DND-41 (cell line): ENCODE measurements around the gene IFNAR1.
"Not testable (repeated sequence)": the region's sequence is repeated elsewhere in the genome, so short reads cannot be mapped to it uniquely, and the experiment has no call there.

ENCODE experiments used
- ATAC-seq: fragments of 200-7000 bp; cut with Tn5 transposase; 3 replicates; pipeline ENCODE4 v1.9.1; 2021; ENCODE audit warnings: low read depth; ENCODE audit not compliant: insufficient read depth
- DNase-seq: peaks from one replicate; pipeline ENCODE4 v3.0.0-alpha.2; 2020
- H2AFZ ChIP-seq: 2 replicates; pipeline ENCODE4 v1.6.0; 2012; ENCODE audit warnings: low read depth, low read length
- H3K27ac ChIP-seq: 2 replicates; pipeline ENCODE4 v1.5.1; 2012; ENCODE audit warnings: low read length, inconsistent platforms
- H3K27me3 ChIP-seq: fragments of 200-600 bp; sonication (generic); 2 replicates; pipeline ENCODE4 v1.6.0; 2012; ENCODE audit warnings: low read length, mild to moderate bottlenecking, inconsistent platforms; ENCODE audit not compliant: insufficient read depth, poor library complexity
- H3K36me3 ChIP-seq: 2 replicates; pipeline ENCODE4 v1.5.1; 2012; ENCODE audit warnings: low read length, inconsistent platforms; ENCODE audit not compliant: insufficient read depth
- H3K4me1 ChIP-seq: 2 replicates; pipeline ENCODE4 v1.5.1; 2012; ENCODE audit warnings: mild to moderate bottlenecking, low read length; ENCODE audit not compliant: insufficient read depth
- H3K4me2 ChIP-seq: 2 replicates; pipeline ENCODE4 v1.6.0; 2012; ENCODE audit warnings: mild to moderate bottlenecking, moderate library complexity, low read length, inconsistent platforms; ENCODE audit not compliant: insufficient read depth
- H3K4me3 ChIP-seq, 2 experiments: fragments of 200-600 bp in 1 of 2; shearing (Covaris generic) in 1 of 2; 2 replicates each; pipeline ENCODE4 v1.5.1; 2012 to 2016; ENCODE audit warnings: inconsistent platforms in 2 of 2, low read length in 2 of 2, mild to moderate bottlenecking in 2 of 2, low read depth in 1 of 2, moderate library complexity in 1 of 2
- H3K79me2 ChIP-seq: 2 replicates; pipeline ENCODE4 v1.6.0; 2012; ENCODE audit warnings: low read length, inconsistent platforms; ENCODE audit not compliant: insufficient read depth
- H3K9ac ChIP-seq: 2 replicates; pipeline ENCODE4 v1.6.0; 2012; ENCODE audit warnings: low read depth, mild to moderate bottlenecking, inconsistent platforms, low read length, moderate library complexity
- H3K9me3 ChIP-seq: 2 replicates; pipeline ENCODE4 v1.5.1; 2012; ENCODE audit warnings: low read length, moderate library complexity, mild to moderate bottlenecking, inconsistent platforms; ENCODE audit not compliant: insufficient read depth, severe bottlenecking
- H4K20me1 ChIP-seq: 2 replicates; pipeline ENCODE4 v1.6.0; 2012; ENCODE audit warnings: low read length; ENCODE audit not compliant: insufficient read depth
- CTCF ChIP-seq: IDR thresholded peaks from 2 replicates; pipeline ENCODE4 v1.5.1; 2012; ENCODE audit warnings: borderline replicate concordance, low read length, moderate library complexity, mild to moderate bottlenecking; ENCODE audit not compliant: poor library complexity, severe bottlenecking; ENCODE audit errors: extremely low read depth
- EZH2 ChIP-seq: IDR thresholded peaks from 3 replicates; pipeline ENCODE4 v1.6.1; 2012; ENCODE audit warnings: borderline replicate concordance, low read depth, mild to moderate bottlenecking, moderate library complexity, low read length, inconsistent platforms; ENCODE audit not compliant: severe bottlenecking

Gene IFNAR1

GRCh38 chr21:33378081-33378480, 53.3 kb downstream of the IFNAR1 start:
- TF ChIP-seq CTCF (no peak), EZH2 (no peak)
- H3K27me3 ChIP-seq: no peaks in the 10 kb centered on the region
- no peaks in the 10 kb centered on the region for H3K9me3 ChIP-seq
- peaks cover 21% of the 10 kb centered on the region for H3K4me1 ChIP-seq
- H3K79me2 ChIP-seq: no peaks in the 10 kb centered on the region
- ATAC-seq (no peak), DNase-seq (no peak)
- no peak overlapping the region for H3K9ac ChIP-seq
- H2AFZ ChIP-seq: no peak overlapping the region
- no peak overlapping the region for H3K27ac ChIP-seq
- no peak overlapping the region for H3K4me2 ChIP-seq
- H4K20me1 ChIP-seq: no peaks in the 10 kb centered on the region
- H3K4me3 ChIP-seq: no peak overlapping the region
- no peaks in the 10 kb centered on the region for H3K36me3 ChIP-seq

GRCh38 chr21:33379934-33380333, 55.2 kb downstream of the IFNAR1 start:
- H3K27ac ChIP-seq, H2AFZ ChIP-seq, H3K79me2 ChIP-seq, H3K9ac ChIP-seq, ATAC-seq, H4K20me1 ChIP-seq, H3K4me2 ChIP-seq, H3K9me3 ChIP-seq, H3K4me3 ChIP-seq, H3K36me3 ChIP-seq, DNase-seq, H3K27me3 ChIP-seq: not testable (repeated sequence)
- peaks cover 33% of the 10 kb centered on the region for H3K4me1 ChIP-seq

GRCh38 chr21:33380483-33380998, 55.8 kb downstream of the IFNAR1 start:
- Histone ChIP-seq H3K9ac (no peak overlapping the region), H2AFZ (no peak overlapping the region), H3K27ac (no peak overlapping the region), H3K79me2 (no peaks in the 10 kb centered on the region), H3K4me3 (no peak overlapping the region), H3K9me3 (no peaks in the 10 kb centered on the region), H3K4me2 (no peak overlapping the region), H4K20me1 (no peaks in the 10 kb centered on the region), H3K36me3 (no peaks in the 10 kb centered on the region), H3K4me1 (peaks cover 33% of the 10 kb centered on the region), H3K27me3 (no peaks in the 10 kb centered on the region)
- ATAC-seq (peak; percentile 67), DNase-seq (peak; percentile 65)
- TF ChIP-seq EZH2 (no peak), CTCF (no peak)

GRCh38 chr21:33381381-33381780, 56.6 kb downstream of the IFNAR1 start:
- not testable (repeated sequence) for H3K27ac ChIP-seq, H4K20me1 ChIP-seq, H3K4me3 ChIP-seq, ATAC-seq, H3K4me2 ChIP-seq, H3K36me3 ChIP-seq, H3K27me3 ChIP-seq, H3K9me3 ChIP-seq, H2AFZ ChIP-seq, H3K9ac ChIP-seq, H3K79me2 ChIP-seq, DNase-seq
- peaks cover 33% of the 10 kb centered on the region for H3K4me1 ChIP-seq
